PC-9 (cell line): ENCODE measurements around the gene DPYSL5.

Source experiments
- EZH2 ChIP-seq: fragments of 200-600 bp; sonication (generic); IDR thresholded peaks from 2 replicates; pipeline ENCODE4 v1.8.0; 2017; ENCODE audit warnings: antibody characterized with exemption, low read depth
- TF ChIP-seq, protein P1 (sequence below): fragments of 200-600 bp; sonication (generic); conservative IDR thresholded peaks from 2 replicates; pipeline ENCODE4 v1.6.1; 2017; ENCODE audit warnings: mixed run types, antibody characterized with exemption, mild to moderate bottlenecking, moderate library complexity

DNA sequence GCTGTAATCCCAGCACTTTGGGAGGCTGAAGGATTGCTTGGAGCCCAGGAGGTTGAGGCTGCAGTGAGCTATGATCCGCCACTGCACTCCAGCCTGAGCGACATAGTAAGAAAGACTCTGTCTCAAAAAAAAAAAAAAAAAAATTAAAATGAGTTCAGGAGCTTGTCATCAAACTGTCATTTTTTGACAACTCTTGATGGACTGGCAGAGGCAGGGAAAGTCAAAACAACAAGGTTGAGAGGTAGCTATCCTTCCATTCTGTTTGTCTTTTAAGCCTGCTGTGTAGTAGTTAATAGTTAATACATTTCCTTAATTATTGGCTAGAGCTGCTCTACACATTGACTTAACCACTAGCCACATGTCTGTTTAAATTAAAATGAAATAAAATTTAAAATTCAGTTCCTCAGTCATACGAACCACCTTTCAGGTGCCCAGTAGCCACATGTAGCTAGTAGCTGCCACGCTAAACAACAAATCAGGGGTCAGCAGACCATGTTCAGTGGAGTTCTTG is 22.7 kb downstream of the DPYSL5 start:
- TF ChIP-seq, protein P1, sequence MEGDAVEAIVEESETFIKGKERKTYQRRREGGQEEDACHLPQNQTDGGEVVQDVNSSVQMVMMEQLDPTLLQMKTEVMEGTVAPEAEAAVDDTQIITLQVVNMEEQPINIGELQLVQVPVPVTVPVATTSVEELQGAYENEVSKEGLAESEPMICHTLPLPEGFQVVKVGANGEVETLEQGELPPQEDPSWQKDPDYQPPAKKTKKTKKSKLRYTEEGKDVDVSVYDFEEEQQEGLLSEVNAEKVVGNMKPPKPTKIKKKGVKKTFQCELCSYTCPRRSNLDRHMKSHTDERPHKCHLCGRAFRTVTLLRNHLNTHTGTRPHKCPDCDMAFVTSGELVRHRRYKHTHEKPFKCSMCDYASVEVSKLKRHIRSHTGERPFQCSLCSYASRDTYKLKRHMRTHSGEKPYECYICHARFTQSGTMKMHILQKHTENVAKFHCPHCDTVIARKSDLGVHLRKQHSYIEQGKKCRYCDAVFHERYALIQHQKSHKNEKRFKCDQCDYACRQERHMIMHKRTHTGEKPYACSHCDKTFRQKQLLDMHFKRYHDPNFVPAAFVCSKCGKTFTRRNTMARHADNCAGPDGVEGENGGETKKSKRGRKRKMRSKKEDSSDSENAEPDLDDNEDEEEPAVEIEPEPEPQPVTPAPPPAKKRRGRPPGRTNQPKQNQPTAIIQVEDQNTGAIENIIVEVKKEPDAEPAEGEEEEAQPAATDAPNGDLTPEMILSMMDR, result no peak
- no peak for TF ChIP-seq EZH2
